HG03520 (cell line): Measurements from ENCODE around the gene CCDC183.
"Not testable (repeated sequence)": the region's sequence is repeated elsewhere in the genome, so short reads cannot be mapped to it uniquely, and the experiment has no call there.

Source experiments
- ATAC-seq: cut with Tn5 transposase; IDR thresholded peaks from one replicate; pipeline ENCODE4 v1.9.1; 2021; ENCODE audit warnings: mild to moderate bottlenecking, moderate library complexity; ENCODE audit not compliant: unreplicated experiment

The CCDC183 gene

GRCh38 chr9:136760424-136760823 lies 35.7 kb upstream of the CCDC183 start:
- no peak for ATAC-seq

GRCh38 chr9:136760834-136761544 lies 35.1 kb upstream of the CCDC183 start:
- ATAC-seq: not testable (repeated sequence)

GRCh38 chr9:136761545-136761981 lies 34.6 kb upstream of the CCDC183 start:
- ATAC-seq: no peak

GRCh38 chr9:136762221-136762691 lies 33.9 kb upstream of the CCDC183 start:
- ATAC-seq: no peak

- no peak for ATAC-seq
These were observed 33.1 kb upstream of the CCDC183 start for GRCh38 chr9:136762915-136763648.

GRCh38 chr9:136763649-136764035 lies 32.5 kb upstream of the CCDC183 start:
- ATAC-seq: no peak

- ATAC-seq: no peak
These were observed 31.7 kb upstream of the CCDC183 start, which contains the start of gene LCN15 for GRCh38 chr9:136764301-136764891. Gene LCN15 (minus strand): TSS chr9:136764518. CDS start chr9:136764488, 30 bp downstream.

GRCh38 chr9:136765041-136765440 lies 31.1 kb upstream of the CCDC183 start:
- no peak for ATAC-seq

- peak; percentile 53 for ATAC-seq
These were observed 30.3 kb upstream of the CCDC183 start for GRCh38 chr9:136765745-136766409.

- not testable (repeated sequence) for ATAC-seq
These were observed 29.6 kb upstream of the CCDC183 start for GRCh38 chr9:136766410-136767120.

GRCh38 chr9:136769710-136770191 lies 26.4 kb upstream of the CCDC183 start:
- no peak for ATAC-seq

- no peak for ATAC-seq
These were observed 24.2 kb upstream of the CCDC183 start for GRCh38 chr9:136771907-136772415.

- no peak for ATAC-seq
These were observed 22.6 kb upstream of the CCDC183 start for GRCh38 chr9:136773386-136774044.

GRCh38 chr9:136774416-136775045 lies 21.6 kb upstream of the CCDC183 start:
- no peak for ATAC-seq

GRCh38 chr9:136775191-136775590 lies 20.9 kb upstream of the CCDC183 start:
- ATAC-seq: no peak

GRCh38 chr9:136776947-136777346 lies 19.2 kb upstream of the CCDC183 start:
- ATAC-seq: no peak

GRCh38 chr9:136777359-136777758 lies 18.8 kb upstream of the CCDC183 start:
- ATAC-seq: no peak

GRCh38 chr9:136779808-136780207 lies 16.3 kb upstream of the CCDC183 start:
- ATAC-seq: no peak

- no peak for ATAC-seq
These were observed 13.7 kb upstream of the CCDC183 start for GRCh38 chr9:136782452-136782851.
